NCI-H345 treated with DMSO at 0.1 percent for 48 hours (cell line): ENCODE results near the gene PBX1.

Experiments used
- DNase-seq: peaks from one replicate; lab custom pipeline; 2025; ENCODE audit not compliant: unreplicated experiment; lab: John Stamatoyannopoulos, UW

The PBX1 gene

GRCh38 chr1:164771619-164772361 lies 212.8 kb downstream of the PBX1 start:
- no peak for DNase-seq

GRCh38 chr1:164772635-164773034 lies 213.7 kb downstream of the PBX1 start:
- no peak for DNase-seq

- DNase-seq = no peak
Observed at GRCh38 chr1:164773102-164773501, 214.1 kb downstream of the PBX1 start.

GRCh38 chr1:164774413-164774812 lies 215.4 kb downstream of the PBX1 start:
- no peak for DNase-seq

- no peak for DNase-seq
Observed at GRCh38 chr1:164774819-164775654, 216.1 kb downstream of the PBX1 start.

- no peak for DNase-seq
Observed at GRCh38 chr1:164777518-164777917, 218.5 kb downstream of the PBX1 start.

GRCh38 chr1:164779376-164779775 lies 220.4 kb downstream of the PBX1 start:
- no peak for DNase-seq

GRCh38 chr1:164780111-164780812 lies 221.3 kb downstream of the PBX1 start:
- DNase-seq = no peak

- no peak for DNase-seq
Observed at GRCh38 chr1:164780863-164781262, 221.9 kb downstream of the PBX1 start.

- no peak for DNase-seq
Observed at GRCh38 chr1:164781972-164782371, 223.0 kb downstream of the PBX1 start.

GRCh38 chr1:164783778-164784555 lies 225.0 kb downstream of the PBX1 start:
- no peak for DNase-seq

- no peak for DNase-seq
Observed at GRCh38 chr1:164784960-164785359, 226.0 kb downstream of the PBX1 start.

GRCh38 chr1:164785841-164786534 lies 227.0 kb downstream of the PBX1 start:
- DNase-seq = no peak

- DNase-seq = peak; percentile 83
Observed at GRCh38 chr1:164786980-164787833, 228.2 kb downstream of the PBX1 start.

- DNase-seq = peak; percentile 70
Observed at GRCh38 chr1:164787834-164788231, 228.8 kb downstream of the PBX1 start.

GRCh38 chr1:164790081-164790480 lies 231.1 kb downstream of the PBX1 start:
- DNase-seq = no peak

GRCh38 chr1:164792410-164793004 lies 233.5 kb downstream of the PBX1 start:
- no peak for DNase-seq

GRCh38 chr1:164794356-164794755 lies 235.4 kb downstream of the PBX1 start:
- DNase-seq = no peak

- DNase-seq = no peak
Observed at GRCh38 chr1:164796916-164797315, 237.9 kb downstream of the PBX1 start.
